Activated CD4-positive, alpha-beta T cell treated with anti-CD3 and anti-CD28 coated beads for 48 hours (primary cell): ENCODE data around the gene RPS19.
"Not testable (repeated sequence)": the region's sequence is repeated elsewhere in the genome, so short reads cannot be mapped to it uniquely, and the experiment has no call there.

Experiments
- DNase-seq: peaks from one replicate; pipeline ENCODE4 v3.0.0-alpha.2; 2020

The RPS19 gene

GRCh38 chr19:41903193-41903953 is 43.3 kb downstream of the RPS19 start:
- no peak for DNase-seq

GRCh38 chr19:41904118-41904870 is 44.2 kb downstream of the RPS19 start:
- DNase-seq = no peak

DNA sequence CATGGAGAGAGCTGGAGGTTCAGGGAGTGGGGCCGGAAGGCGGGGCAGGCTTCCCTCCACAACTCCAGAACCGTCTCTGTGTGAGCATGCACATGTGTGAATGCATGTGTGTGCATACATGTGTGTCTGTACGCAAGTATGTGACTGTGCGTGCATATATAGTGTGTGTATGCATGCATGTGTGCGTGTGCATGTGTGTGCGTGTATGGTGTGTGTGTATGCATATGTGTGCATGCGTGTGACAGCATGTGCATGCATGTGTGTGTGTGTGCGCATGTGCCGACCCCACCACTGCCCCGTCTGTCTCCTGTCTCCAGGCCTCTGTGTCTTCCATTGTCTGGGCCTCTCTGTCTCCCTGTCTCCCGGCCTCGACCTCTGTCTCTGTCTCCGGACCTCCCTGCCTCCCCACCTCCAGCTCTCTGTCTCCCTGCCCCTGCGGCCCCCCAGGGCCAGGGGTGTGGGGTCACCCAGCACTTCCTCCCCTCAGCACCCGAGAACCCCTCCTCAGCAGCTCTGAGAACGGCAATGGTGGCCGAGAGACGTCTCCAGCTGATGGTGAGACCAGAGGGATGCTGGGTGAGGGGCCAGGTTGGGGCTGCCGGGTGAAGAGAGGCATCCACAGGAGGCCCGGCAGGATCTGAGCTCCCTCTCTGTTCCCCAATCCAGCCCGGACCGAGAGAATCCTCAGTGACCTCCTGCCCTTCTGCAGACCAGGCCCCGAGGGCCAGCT is 45.4 kb downstream of the RPS19 start:
- DNase-seq = no peak

DNA sequence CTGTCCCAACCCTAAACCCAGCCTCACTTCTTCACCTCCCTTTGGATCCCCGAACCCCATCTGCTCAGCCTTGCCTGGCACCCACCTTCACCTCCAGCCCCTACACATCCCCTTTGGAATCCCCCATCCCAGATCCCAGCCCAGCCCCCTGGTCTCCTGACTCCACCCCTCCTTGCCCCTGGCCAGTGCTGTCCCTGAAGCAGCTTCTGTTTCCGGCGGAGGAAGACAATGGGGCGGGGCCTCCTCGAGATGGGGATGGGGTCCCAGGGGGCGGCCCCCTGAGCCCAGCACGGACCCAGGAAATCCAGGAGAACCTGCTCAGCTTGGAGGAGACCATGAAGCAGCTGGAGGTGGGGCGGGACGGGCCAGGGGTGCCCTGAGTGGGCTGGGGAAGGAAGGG is 46.2 kb downstream of the RPS19 start:
- DNase-seq = no peak

DNA sequence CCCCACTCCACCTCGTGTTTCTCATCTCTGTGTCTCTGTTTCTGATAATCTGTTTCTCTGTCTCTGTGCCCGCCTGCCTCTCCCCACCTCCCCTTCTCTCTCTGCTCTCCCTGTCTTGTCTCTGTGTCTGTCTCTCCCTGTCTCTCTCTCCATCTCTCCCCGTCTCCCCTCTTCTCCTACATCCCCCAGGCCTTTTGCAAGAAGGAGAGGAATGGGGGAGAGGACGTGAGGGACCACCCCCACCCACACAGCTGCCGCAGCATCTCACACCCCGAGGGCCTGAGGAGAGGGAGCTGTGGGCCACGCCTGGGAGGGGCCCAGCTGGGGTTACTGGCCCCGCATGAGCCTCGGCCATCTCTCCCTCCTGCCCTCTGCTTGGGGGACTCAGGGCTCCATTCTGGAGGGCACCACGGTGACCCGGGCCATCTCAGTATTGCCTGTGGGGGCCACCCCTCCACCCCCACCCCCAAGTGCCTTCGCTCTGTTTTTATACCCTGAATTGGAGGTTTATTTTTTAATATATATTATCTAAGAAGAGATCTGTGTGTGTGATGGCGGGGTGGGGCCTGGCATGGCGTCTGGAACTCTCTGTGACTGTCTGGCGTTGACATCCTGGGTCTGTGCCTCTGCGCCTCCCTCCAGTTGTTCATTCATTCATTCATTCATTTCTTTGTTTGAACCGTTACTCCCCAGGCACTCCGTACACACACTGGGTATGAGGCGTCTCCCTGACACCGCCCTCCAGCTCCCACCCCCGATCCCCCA is 47.0 kb downstream of the RPS19 start:
- no peak for DNase-seq

GRCh38 chr19:41907994-41908615 is 48.0 kb downstream of the RPS19 start:
- no peak for DNase-seq

DNA sequence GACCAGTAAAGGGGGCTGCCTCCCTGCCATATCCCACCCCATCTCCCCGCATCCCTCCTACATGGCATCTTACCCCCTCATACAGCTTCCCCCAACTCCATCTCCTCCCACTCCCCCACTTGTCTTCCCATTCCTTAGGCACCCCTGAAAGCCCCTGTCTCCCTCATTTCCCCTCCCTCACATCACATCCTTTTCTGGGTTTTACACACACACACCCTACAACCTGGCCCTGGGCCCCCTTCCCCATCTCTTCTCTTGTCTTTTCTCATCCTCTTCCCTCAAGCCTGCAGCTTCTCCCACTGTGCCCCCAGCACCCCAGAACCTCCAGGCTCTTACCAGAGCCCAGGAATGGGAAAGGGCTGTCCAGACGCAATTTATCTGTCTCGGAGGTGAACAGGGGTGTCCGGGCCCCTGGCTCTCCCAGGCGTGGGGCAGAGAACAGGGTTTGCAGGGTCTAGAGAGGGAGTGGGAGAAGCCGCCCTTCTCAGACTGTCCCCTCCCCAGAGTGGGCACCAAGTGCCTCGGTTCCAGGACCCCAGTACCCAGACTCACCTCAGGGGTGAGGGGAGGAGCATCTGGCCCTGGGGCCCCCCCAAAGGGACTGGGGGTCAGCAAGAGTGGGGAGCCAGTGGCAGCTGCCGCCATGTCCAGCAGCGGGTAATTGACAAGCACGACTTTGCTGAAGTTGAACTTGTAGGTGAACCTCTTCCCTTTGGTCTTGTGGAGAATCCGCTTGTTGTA is 48.8 kb downstream of the RPS19 start:
- no peak for DNase-seq

DNA sequence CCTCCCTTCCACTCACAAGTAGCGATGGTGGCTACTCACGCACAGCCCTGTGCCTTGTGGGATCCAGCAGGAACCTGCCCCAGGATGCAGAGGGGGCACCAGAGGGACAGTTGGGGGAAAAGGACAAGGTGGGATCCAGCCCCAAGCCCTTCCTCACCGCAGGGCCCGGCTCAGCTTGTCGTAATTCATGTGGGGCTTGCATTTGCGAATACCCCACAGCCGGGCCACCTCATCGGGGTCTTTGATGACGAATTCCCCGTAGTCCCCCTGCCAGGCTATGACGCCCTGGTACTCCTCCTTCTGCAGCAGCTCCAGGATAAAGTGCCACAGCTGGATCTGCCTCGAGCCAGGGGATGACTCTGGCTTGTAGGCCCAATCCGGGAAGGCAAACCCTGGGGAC is 49.7 kb downstream of the RPS19 start:
- no peak for DNase-seq

- DNase-seq = no peak
Observed at GRCh38 chr19:41910240-41910991, 50.4 kb downstream of the RPS19 start.

- no peak for DNase-seq
Observed at GRCh38 chr19:41910992-41911888, 51.2 kb downstream of the RPS19 start.

DNA sequence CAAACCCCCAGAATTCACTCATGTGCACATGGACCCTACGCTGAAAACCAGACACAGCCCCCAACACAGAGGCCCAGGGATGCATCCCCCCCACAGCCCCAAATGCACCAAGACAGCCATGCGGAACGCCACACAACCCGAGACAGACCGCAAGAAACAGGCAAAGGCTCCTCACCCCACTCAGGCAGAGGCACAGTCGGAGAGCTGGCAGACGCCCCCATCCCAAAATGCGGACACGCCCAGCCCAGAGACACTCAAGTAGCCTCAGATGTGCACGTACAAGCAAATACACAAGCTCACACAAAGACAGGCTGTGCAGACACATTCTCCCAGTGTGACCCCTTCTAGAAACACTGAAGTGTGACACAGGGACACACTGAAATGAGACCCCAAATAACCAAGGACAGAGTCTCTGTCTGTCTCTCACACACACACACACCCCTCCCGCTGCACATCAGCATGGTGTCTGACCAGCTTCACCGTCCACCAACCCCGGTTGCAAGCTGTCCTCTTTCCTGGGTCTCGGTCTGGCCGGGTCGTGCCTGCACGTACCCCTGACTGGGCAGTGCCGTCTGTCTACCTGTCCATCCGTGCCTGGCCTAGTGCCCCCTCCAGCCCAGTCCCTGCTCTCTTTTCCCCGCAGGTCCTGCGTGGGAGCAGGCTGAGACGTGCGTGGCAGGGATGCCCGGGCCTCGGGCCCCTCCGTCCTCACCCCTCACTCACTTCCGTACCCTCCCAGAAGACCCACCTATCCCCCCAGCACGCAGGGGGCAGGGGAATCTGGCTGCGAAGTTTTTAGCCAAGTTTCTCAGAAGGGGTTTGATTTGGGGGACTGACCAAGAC is 52.1 kb downstream of the RPS19 start:
- no peak for DNase-seq

- peak; percentile 48 for DNase-seq
Observed at GRCh38 chr19:41912899-41913537, 53.0 kb downstream of the RPS19 start.

DNA sequence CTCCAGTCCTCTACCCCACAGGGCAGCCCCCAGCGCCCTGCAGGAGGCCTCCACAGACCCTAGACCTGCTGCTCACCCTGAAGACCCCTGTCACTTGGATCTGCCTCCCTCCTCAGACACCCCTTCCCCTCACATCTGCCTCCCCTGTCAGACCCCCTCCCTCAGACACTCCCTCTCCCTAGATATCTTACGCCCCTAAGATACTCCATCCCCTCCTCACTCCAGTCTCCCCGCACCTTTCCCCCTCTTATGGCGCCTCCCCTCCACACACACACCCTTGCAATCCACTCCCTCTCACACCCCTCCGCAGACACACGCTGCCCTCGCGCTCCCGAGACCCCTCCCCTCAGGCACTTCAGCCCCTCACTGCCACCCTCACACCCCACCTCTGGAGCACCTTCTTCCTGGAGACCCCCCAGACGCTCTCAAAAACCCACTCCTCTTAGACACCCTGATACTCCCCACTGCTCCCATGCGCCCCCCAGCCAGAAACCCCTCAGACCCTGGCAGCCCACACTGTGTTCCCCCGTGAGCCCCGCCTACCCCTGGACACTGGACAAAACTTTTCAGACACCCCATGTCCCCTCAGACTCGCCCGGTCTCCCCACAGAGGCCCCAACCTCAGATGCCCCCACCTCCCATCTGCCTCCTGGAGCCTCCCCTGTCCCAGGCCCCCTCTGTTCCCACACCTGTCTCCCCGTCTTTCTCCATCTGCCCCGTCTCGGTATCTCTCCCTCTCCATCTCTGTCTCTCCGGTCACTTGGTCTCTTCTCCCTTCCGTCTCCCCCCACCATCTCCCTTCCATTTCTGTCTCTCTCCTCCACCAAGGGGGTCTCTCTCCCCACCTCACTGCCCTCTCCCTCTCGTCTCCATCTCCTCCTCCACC is 53.7 kb downstream of the RPS19 start:
- no peak for DNase-seq

GRCh38 chr19:41914424-41914834 is 54.4 kb downstream of the RPS19 start:
- not testable (repeated sequence) for DNase-seq

DNA sequence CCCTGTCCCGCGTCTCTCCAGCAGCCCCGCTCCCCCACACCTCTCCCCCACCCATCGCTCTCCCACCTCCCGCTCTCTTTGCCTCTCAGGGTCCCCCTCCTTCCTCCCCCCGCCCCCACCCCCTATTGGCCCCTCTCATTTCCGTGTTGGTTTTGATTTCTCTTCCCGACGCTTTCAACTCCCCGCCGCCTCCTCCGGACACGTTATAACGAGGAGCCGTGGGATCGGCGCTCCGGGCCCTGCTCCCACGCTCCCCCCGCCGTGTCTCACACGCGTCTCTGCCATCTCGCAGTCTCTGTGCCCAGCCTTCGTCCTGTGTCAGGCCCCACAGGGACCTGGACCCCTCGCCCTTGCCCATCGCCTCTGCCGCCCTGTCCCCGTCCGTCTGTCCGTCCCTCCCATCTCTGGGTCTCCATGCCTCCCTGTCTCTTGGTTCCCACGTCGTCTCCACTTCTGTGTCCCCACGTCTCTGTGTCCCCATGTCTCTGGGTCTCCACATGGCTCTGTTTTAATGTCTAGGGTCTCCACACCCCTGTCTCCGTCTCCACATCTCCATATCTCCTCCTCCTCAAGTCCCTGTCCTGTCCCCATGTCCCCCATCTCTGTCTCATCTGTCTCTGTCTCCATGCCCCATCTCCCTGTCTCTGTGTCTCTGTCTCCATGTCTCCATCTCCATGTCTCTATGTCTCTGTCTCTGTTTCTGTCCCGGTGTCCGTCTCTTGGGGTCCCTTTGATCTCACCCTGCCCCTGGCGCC is 55.1 kb downstream of the RPS19 start:
- DNase-seq = no peak

- DNase-seq = no peak
Observed at GRCh38 chr19:41915776-41916414, 55.8 kb downstream of the RPS19 start.
